Progenitor cell of endocrine pancreas (in vitro differentiated cells): ENCODE measurements around the gene PTPRK. TPM values are rescaled to one million over a fixed set of nuclear protein-coding genes. Genes with fewer than 3 reads are reported as not detected.

Experiments
- DNase-seq: peaks from one replicate; pipeline ENCODE4 v3.0.0; 2021; ENCODE audit warnings: low spot score; ENCODE audit not compliant: unreplicated experiment
- H3K27ac Mint-ChIP-seq: 2 replicates; pipeline ENCODE4 v1.8.0; 2021; ENCODE audit warnings: mild to moderate bottlenecking, moderate library complexity, mixed read lengths
- H3K27me3 Mint-ChIP-seq: 2 replicates; pipeline ENCODE4 v1.8.0; 2021; ENCODE audit warnings: mixed read lengths
- H3K36me3 Mint-ChIP-seq: 2 replicates; pipeline ENCODE4 v1.8.0; 2022; ENCODE audit warnings: mixed read lengths; ENCODE audit not compliant: insufficient read depth
- H3K4me1 Mint-ChIP-seq: 2 replicates; pipeline ENCODE4 v1.8.0; 2021; ENCODE audit warnings: low read depth, mixed read lengths
- H3K4me3 Mint-ChIP-seq: 2 replicates; pipeline ENCODE4 v1.8.0; 2021; ENCODE audit warnings: low read depth, mild to moderate bottlenecking, moderate library complexity, mixed read lengths
- H3K9me3 Mint-ChIP-seq: 2 replicates; pipeline ENCODE4 v1.8.0; 2021; ENCODE audit warnings: low read depth, mixed read lengths
- CTCF ChIP-seq: fragments of 200-600 bp; sonication (generic); IDR thresholded peaks from one replicate; pipeline ENCODE4 v1.5.0; 2021; ENCODE audit warnings: antibody characterized with exemption, mild to moderate bottlenecking; ENCODE audit not compliant: unreplicated experiment
- total RNA-seq: library from RNA; stranded (reverse); gene quantifications from 2 replicates; pipeline ENCODE4 v1.2.1, GENCODE V29; 2021

Gene PTPRK
- total RNA-seq, 1 donor from 2014 or later: 86.2 TPM

DNA sequence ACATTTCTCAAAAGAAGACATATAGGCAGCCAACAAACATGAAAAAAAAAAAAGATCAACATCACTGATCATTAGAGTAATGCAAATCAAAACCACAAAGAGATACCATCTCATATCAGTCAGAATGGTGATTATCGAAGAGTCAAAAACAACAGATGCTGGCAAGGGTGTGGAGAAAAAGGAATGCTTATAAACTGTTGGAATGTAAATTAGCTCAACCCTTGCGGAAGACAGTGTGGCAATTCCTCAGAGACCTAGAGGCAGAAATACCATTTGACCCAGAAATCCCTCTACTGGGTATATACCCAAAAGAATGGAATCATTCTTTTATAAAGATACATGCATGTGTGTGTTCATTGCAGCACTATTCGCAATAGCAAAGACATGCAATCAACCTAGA lies 315.8 kb downstream of the PTPRK start:
- Mint-ChIP-seq H3K4me1 (peaks cover 20% of the 10 kb centered on the region), H3K4me3 (no peak overlapping the region), H3K27me3 (no peaks in the 10 kb centered on the region), H3K36me3 (peaks cover 11% of the 10 kb centered on the region), H3K9me3 (peaks cover 9% of the 10 kb centered on the region), H3K27ac (no peak overlapping the region)
- no peak for DNase-seq
- TF ChIP-seq CTCF: no peak

GRCh38 chr6:128202169-128202765 lies 318.1 kb downstream of the PTPRK start:
- DNase-seq: no peak

DNA sequence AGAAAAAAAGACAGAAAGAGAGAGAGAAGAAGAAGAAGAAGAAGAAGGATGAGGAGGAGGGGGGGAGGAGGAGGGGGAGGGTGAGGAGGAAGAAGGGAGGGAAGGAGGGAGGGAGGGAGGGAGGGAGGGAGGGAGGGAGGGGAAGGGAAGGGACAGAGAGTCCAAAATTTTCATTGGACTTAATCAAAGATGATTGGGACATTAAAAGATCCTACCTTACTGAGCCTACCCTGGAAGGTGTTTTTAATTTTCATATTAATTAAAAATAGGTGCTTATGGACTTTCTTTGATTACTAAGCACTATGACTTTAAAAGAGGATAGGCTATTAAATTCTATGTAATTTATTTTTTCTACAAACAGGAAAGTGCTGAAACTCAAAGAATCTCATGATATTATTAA lies 319.6 kb downstream of the PTPRK start:
- DNase-seq: no peak

More at GRCh38 chr6:128202169-128202765, 318.1 kb downstream of the PTPRK start:
- Mint-ChIP-seq H3K4me1 (peaks cover 2% of the 10 kb centered on the region), H3K36me3 (peaks cover 11% of the 10 kb centered on the region), H3K27me3 (no peaks in the 10 kb centered on the region), H3K4me3 (no peak overlapping the region), H3K27ac (no peak overlapping the region), H3K9me3 (peaks cover 9% of the 10 kb centered on the region)
- no peak for TF ChIP-seq CTCF

DNA sequence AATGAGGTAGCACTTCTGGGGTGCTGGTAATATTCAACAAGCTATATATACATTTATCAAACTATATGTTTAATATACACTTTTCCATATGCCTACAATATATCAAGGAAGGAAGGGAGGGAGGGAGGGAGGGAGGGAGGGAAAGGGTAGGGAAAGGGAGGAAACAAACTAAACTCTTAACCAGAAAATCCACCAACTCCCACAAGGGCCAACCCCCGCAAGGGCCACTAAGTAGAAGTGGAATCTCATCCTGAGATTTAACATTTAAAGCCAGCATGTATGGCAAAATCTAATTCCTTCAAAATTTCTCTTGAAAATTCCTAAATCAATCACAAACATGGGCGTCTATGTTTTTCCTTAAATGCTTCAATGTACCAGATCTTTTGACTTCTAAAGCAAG lies 320.9 kb downstream of the PTPRK start:
- TF ChIP-seq CTCF: no peak
- H3K36me3 Mint-ChIP-seq: peaks cover 6% of the 10 kb centered on the region
- H3K27ac Mint-ChIP-seq: no peak overlapping the region
- H3K4me1 Mint-ChIP-seq: no peaks in the 10 kb centered on the region
- no peaks in the 10 kb centered on the region for H3K27me3 Mint-ChIP-seq
- no peak for DNase-seq
- H3K9me3 Mint-ChIP-seq: peaks cover 5% of the 10 kb centered on the region
- no peak overlapping the region for H3K4me3 Mint-ChIP-seq

More for the DNA sequence above, 319.6 kb downstream of the PTPRK start:
- Mint-ChIP-seq H3K27ac (no peak overlapping the region), H3K27me3 (no peaks in the 10 kb centered on the region), H3K4me1 (no peaks in the 10 kb centered on the region), H3K4me3 (no peak overlapping the region), H3K9me3 (peaks cover 9% of the 10 kb centered on the region), H3K36me3 (peaks cover 11% of the 10 kb centered on the region)
- no peak for TF ChIP-seq CTCF

DNA sequence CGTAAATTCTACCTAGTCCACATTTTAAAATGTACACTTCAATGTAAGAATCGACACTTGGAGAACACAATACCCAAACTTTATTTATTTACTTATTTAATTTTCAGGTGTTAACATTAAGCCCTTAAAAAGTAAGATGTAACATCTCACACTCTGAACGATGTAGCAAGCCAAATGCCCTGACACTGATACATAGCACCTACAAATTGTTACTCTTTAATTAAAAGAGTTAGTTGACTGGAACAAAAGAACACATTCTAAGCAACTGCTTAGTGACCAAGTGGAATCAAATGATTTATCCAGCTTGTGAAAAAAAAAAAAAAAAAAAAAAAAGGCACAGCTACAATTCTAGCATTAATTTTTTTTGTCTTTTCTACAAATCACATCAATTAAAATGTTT lies 327.4 kb downstream of the PTPRK start:
- Mint-ChIP-seq H3K27ac (no peak overlapping the region), H3K4me1 (no peaks in the 10 kb centered on the region), H3K9me3 (no peaks in the 10 kb centered on the region), H3K27me3 (no peaks in the 10 kb centered on the region), H3K4me3 (no peak overlapping the region), H3K36me3 (peaks cover 1% of the 10 kb centered on the region)
- TF ChIP-seq CTCF: no peak
- DNase-seq: no peak
